Natural killer cell treated with Interleukin-12 subunit alpha and Interleukin-12 subunit beta and Interleukin-15 and Interleukin-18, amount 100 ng/mL, for 72 hours (primary cell): ENCODE measurements around the gene INPP4B. TPM values are rescaled to one million over a fixed set of nuclear protein-coding genes. Genes with fewer than 3 reads are reported as not detected.
A peak's percentile ranks its signal among the peaks of the same experiment; 100 is the strongest.

ENCODE experiments used
- ATAC-seq, 2 donors: fragments of 150-1000 bp; cut with Tn5 transposase in 1 of 2; sonication (Bioruptor Pico), chemical (Tn5 transposase) in 1 of 2; 2 replicates each; pipeline ENCODE4 v1.10.0; 2021
- DNase-seq: peaks from one replicate; pipeline ENCODE4 v3.0.0; 2022; ENCODE audit warnings: low spot score
- H3K27ac Mint-ChIP-seq, 2 donors: 1 replicate in 1 of 2; 2 replicates in 1 of 2; pipeline ENCODE4 v1.8.0; 2022; ENCODE audit warnings: mixed read lengths in 2 of 2, mild to moderate bottlenecking in 1 of 2, moderate library complexity in 1 of 2
- H3K27me3 Mint-ChIP-seq, 2 donors: 1 replicate in 1 of 2; 2 replicates in 1 of 2; pipeline ENCODE4 v1.8.0; 2022; ENCODE audit warnings: mixed read lengths in 2 of 2
- H3K36me3 Mint-ChIP-seq: one replicate; pipeline ENCODE4 v1.8.0; 2022; ENCODE audit warnings: mixed read lengths
- H3K4me1 Mint-ChIP-seq, 2 donors: 1 replicate in 1 of 2; 2 replicates in 1 of 2; pipeline ENCODE4 v1.8.0; 2022; ENCODE audit warnings: low read depth in 2 of 2, mixed read lengths in 2 of 2, mild to moderate bottlenecking in 1 of 2
- H3K4me3 Mint-ChIP-seq: one replicate; pipeline ENCODE4 v1.8.0; 2022; ENCODE audit warnings: mixed read lengths
- H3K9me3 Mint-ChIP-seq: 2 replicates; pipeline ENCODE4 v1.8.0; 2022; ENCODE audit warnings: mixed read lengths
- total RNA-seq, 2 donors: library from RNA; stranded (reverse); gene quantifications; one replicate each; pipeline ENCODE4 v1.2.3, GENCODE V29; 2022

Gene INPP4B
- total RNA-seq, 2 donors from 2014 or later, result 3.2 to 25.6 TPM

DNA sequence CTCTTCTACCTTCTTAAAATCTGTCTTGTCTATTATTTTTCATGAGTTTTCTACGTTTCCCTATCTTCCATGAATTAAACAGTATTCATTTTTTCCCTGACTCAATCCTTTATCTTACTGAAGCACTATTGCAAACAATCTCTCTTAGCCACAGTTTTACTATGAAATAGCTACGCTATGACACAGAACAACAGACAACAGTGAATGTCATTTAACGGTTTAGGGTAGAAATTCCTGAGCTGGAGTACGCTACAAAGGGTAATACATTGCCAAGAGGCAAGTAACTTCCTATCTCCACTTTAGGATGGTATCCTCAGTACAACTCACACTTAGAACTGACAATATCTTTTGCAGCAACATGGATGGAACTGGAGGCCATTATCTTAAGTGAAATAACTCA, 552.6 kb downstream of the INPP4B start:
- Mint-ChIP-seq H3K4me3 (no peak overlapping the region), H3K9me3 (peaks cover 13% of the 10 kb centered on the region), H3K27me3 (no peaks in the 10 kb centered on the region), H3K4me1 (peaks cover 4 to 9% of the 10 kb centered on the region in 2 donors), H3K27ac (no peak overlapping the region), H3K36me3 (peaks cover 6% of the 10 kb centered on the region)
- no peak for ATAC-seq
- DNase-seq, result no peak

DNA sequence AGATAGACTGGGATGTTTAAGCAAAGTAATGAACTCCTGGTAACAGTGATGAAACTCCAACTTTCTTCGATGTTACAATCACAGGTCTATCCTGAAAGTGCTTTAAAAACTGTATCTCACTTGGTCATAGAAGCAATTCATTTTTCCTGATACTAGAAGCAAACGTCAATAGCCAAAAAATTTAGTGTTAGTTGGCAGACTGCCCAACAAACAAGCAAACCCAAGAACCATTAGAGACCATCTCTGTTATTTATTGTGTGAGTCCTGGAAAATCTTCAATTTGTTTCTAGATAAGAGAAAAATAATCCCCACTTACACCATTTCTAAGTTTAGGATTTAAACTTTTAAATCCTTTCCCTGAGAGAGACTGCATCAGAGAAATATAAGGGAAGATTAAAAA, 553.9 kb downstream of the INPP4B start:
- no peak overlapping the region for H3K4me3 Mint-ChIP-seq
- H3K9me3 Mint-ChIP-seq, result peaks cover 13% of the 10 kb centered on the region
- H3K36me3 Mint-ChIP-seq, result peaks cover 6% of the 10 kb centered on the region
- ATAC-seq, result no peak
- no peak for DNase-seq
- H3K4me1 Mint-ChIP-seq, result peaks cover 4 to 9% of the 10 kb centered on the region in 2 donors
- H3K27ac Mint-ChIP-seq, result no peak overlapping the region
- H3K27me3 Mint-ChIP-seq, result no peaks in the 10 kb centered on the region

DNA sequence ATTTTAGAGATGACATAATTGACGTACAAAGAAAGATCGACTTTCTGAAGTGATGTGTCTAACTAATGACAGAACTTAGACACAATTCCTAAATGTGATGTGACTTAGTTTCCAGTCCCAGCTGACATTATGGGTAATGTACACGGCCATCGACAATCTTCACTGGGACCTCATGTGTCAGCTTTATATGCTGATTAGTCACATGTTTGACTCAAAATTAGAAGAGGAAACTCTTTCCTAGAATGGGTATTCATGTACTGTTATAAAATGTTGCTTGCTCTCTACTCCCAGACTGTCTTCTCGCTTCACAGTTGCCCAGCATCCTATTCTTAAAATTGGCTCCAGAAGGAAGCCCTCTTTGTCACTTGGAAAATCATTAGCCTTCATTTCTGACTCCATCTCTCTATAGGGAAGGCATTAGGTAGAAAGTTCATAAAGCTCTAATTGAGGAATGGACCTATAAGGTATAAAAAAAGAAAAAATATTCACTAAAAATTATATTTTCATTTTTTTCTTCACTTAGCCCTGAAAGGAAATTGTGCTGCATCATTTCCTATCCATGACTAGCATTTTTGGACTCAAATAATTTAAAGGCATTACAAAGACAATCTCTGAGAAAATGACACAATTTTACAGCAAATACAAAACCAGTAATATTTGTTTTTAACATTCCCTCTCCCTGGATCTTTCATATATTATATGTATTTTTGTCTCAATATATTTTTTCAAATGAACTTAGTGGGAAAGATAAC, 554.6 kb downstream of the INPP4B start:
- H3K36me3 Mint-ChIP-seq, result peaks cover 6% of the 10 kb centered on the region
- DNase-seq (no peak), ATAC-seq (no peak)
- H3K4me1 Mint-ChIP-seq, result peaks cover 4 to 9% of the 10 kb centered on the region in 2 donors
- H3K9me3 Mint-ChIP-seq, result peaks cover 13% of the 10 kb centered on the region
- H3K27me3 Mint-ChIP-seq, result no peaks in the 10 kb centered on the region
- no peak overlapping the region for H3K4me3 Mint-ChIP-seq
- no peak overlapping the region for H3K27ac Mint-ChIP-seq

DNA sequence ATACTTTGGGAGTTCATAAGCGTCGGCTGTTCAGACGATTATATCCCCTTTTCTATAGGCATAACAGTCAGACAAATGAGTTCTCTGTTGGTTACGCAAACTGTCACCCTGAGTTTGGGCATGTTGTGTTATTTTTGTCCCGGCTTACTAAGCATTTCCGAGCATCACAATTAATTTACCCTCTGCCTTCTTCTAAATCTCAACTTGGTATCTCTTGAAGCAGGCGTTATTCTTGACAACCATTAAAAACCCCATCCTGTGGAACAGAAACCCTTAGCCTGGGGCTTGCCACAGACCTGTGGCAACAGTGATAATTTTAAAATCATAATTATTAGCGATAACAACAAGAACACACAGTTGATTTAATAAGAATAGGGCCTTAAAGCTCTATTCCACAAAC, 558.7 kb downstream of the INPP4B start:
- DNase-seq (no peak), ATAC-seq (no peak)
- H3K27me3 Mint-ChIP-seq, result no peaks in the 10 kb centered on the region
- no peaks in the 10 kb centered on the region for H3K4me1 Mint-ChIP-seq
- no peak overlapping the region for H3K4me3 Mint-ChIP-seq
- no peak overlapping the region for H3K27ac Mint-ChIP-seq
- H3K36me3 Mint-ChIP-seq, result peaks cover 6% of the 10 kb centered on the region
- H3K9me3 Mint-ChIP-seq, result peaks cover 4% of the 10 kb centered on the region

DNA sequence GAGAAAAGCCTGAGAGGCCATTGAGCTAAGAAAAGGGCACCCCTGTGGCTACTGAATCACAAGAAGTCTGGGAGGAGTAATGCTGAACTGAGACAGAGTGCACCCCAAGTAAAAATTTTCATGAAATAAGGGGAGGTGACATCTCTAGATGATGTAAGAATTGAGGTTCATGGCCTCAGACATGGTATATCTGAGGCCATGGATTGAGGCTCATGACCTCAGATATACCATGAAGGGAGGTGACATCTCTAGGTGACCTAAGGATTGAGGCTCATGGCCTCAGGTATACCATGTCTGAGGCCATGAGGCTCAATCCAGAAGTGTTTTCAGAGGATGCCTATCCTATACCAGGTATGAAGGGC, 560.9 kb downstream of the INPP4B start:
- Mint-ChIP-seq H3K27ac (no peak overlapping the region), H3K36me3 (peaks cover 6% of the 10 kb centered on the region), H3K27me3 (no peaks in the 10 kb centered on the region), H3K4me3 (no peak overlapping the region), H3K4me1 (no peaks in the 10 kb centered on the region), H3K9me3 (no peaks in the 10 kb centered on the region)
- ATAC-seq (peak in 1 of 2 donors; percentile 41), DNase-seq (no peak)

DNA sequence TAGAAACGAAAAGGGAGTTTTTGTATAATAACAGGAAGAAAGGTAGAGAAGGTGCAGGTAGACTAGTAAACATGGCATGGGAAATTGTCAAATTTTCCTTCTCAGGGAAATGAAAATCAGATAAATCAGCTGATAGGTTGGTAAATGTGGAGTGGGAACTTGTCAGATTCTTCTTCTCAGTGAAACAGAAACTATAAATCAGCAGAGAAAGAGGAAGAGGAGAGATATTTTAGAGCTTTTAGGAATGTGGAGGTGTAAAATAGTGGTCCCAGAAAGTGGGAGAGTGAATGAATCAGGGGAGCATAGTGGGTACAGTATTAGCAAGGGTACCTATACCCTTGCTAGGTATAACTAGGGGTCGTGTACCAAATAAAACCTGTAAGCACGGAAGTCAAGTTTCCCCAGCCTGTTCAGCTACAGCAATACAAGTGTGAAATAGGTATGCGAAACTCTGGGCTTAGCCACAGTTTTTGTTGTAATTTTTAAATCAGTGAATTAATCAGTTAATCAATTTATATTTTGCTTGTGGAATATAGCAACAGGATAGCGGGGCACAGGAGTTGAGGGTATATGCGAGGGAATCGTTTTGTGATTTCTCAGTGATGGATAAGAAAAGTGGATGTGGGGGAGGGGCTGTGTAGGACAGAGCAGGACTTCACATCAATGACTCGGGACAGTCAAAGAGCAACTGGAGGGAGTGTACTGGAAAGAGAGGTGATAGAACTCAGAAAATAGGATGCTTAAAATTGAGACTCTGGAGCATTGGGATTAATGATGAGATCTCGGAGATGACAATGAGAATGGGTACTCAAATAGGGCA, 561.5 kb downstream of the INPP4B start:
- H3K27ac Mint-ChIP-seq, result no peak overlapping the region
- H3K4me1 Mint-ChIP-seq, result no peaks in the 10 kb centered on the region
- H3K9me3 Mint-ChIP-seq, result no peaks in the 10 kb centered on the region
- no peaks in the 10 kb centered on the region for H3K27me3 Mint-ChIP-seq
- DNase-seq (no peak), ATAC-seq (no peak)
- H3K36me3 Mint-ChIP-seq, result peaks cover 3% of the 10 kb centered on the region
- no peak overlapping the region for H3K4me3 Mint-ChIP-seq

DNA sequence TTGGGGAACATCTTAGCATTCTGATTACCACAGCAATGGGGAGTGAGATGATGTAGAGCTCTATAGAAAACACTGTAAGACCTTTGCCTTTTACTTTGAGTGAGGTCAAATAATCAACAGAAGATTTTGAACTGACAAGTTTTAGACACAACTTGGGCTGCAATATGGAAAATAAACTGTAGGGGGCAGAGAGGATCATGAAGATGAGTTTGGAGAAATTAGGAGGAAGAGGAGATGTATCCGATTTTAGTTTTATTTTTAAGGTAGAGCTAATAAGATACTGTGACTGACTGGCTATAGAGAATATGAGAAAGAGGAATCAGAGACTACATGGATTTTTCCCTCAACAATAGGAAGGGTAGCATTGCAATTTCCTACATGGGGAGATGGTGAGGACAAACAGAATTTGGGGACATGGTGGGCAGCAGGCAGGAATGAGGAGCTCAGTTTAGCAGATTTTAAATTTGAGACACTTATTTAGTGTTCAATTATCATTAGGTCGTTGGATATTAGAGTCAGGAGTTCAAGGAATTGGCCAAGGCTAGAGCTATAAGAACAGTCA, 563.1 kb downstream of the INPP4B start:
- no peak for DNase-seq

DNA sequence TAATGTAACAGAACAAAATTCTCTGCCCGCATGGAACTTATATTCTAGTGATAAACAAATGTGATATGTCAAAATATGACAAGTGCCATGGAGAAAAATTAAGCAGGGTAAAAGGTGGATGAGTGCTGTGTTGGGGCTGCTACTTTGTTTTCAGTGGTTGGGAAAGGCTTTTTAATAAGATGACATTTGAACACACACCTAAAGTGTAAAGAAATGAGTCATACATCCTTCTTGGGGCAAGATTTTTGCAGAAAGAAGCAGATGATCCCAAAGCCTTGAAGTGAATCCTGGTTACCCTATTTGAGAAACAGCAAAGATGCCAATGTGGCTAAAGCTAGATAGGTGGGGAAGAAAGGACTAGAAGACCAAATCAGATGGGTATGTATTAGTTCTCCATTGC, 564.1 kb downstream of the INPP4B start:
- ATAC-seq (no peak), DNase-seq (no peak)
- Mint-ChIP-seq H3K27ac (no peak overlapping the region), H3K4me1 (no peaks in the 10 kb centered on the region), H3K9me3 (no peaks in the 10 kb centered on the region), H3K4me3 (no peak overlapping the region), H3K27me3 (no peaks in the 10 kb centered on the region), H3K36me3 (no peaks in the 10 kb centered on the region)

More for the DNA sequence above, 563.1 kb downstream of the INPP4B start:
- no peak overlapping the region for H3K4me3 Mint-ChIP-seq
- no peak for ATAC-seq
- no peaks in the 10 kb centered on the region for H3K4me1 Mint-ChIP-seq
- no peaks in the 10 kb centered on the region for H3K27me3 Mint-ChIP-seq
- H3K9me3 Mint-ChIP-seq, result no peaks in the 10 kb centered on the region
- H3K36me3 Mint-ChIP-seq, result no peaks in the 10 kb centered on the region
- no peak overlapping the region for H3K27ac Mint-ChIP-seq

DNA sequence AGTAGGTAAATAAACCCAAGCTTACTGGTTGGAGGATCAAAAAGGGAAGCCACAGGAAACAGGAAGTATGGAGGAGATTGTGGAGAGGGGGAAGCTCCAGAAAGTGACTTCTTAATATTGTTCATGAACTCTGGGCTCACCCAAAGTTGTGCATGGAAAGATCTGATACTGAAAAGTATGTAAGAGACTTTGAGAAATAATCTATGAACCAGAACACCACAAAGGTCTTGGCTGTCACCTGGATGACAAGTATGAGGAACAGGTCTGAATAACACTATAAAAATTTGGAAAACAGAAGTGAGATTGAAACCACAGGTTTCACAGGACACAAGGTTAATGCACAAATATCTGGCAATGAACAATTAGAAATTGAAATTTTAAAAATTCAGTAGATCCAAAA, 567.4 kb downstream of the INPP4B start:
- ATAC-seq, result no peak
- Mint-ChIP-seq H3K4me1 (no peaks in the 10 kb centered on the region), H3K9me3 (no peaks in the 10 kb centered on the region), H3K27me3 (no peaks in the 10 kb centered on the region), H3K36me3 (no peaks in the 10 kb centered on the region), H3K4me3 (no peak overlapping the region), H3K27ac (no peak overlapping the region)
- no peak for DNase-seq

DNA sequence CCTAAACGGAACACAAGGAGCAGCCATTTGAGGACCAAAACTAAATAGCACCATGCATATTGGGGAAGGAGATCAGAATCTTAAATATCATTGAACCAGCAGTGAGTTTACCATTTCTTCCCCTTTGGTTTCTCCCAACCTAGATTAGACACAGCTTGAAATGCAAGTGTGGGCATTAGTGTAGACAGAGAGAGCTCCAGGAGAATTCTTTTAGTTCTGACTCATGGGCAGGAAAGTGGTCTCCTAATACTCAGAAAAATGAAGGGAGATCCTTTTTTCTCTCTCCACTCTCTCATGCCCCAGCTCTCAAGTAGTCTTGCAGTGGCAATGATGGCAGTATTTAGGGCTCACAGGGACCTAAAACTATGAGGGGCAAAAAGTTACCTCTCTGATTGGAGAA, 567.9 kb downstream of the INPP4B start:
- DNase-seq, result no peak
- Mint-ChIP-seq H3K4me3 (no peak overlapping the region), H3K36me3 (no peaks in the 10 kb centered on the region), H3K27ac (no peak overlapping the region), H3K9me3 (no peaks in the 10 kb centered on the region), H3K4me1 (no peaks in the 10 kb centered on the region), H3K27me3 (no peaks in the 10 kb centered on the region)
- ATAC-seq, result no peak

DNA sequence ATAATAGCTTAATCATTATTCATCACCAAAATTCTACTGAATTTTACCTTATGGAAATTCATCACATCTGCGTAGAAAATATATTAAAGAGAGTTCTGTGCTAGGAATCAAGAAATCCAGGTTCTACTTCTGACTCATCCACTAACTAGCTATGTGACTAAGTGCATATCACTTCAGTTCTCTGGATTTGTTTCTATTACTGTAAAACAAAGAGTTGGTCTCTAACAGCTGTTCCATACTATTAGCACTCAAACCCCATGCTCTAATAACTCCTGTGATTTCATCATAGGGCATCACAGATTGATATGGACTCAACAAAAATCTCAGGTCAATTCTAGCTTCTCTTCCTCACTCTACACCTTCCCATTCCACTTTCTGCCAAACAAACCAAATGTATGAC, 572.0 kb downstream of the INPP4B start:
- no peak for ATAC-seq
- H3K36me3 Mint-ChIP-seq, result no peaks in the 10 kb centered on the region
- H3K9me3 Mint-ChIP-seq, result no peaks in the 10 kb centered on the region
- no peak for DNase-seq
- no peak overlapping the region for H3K27ac Mint-ChIP-seq
- no peaks in the 10 kb centered on the region for H3K27me3 Mint-ChIP-seq
- H3K4me3 Mint-ChIP-seq, result no peak overlapping the region
- H3K4me1 Mint-ChIP-seq, result no peaks in the 10 kb centered on the region

DNA sequence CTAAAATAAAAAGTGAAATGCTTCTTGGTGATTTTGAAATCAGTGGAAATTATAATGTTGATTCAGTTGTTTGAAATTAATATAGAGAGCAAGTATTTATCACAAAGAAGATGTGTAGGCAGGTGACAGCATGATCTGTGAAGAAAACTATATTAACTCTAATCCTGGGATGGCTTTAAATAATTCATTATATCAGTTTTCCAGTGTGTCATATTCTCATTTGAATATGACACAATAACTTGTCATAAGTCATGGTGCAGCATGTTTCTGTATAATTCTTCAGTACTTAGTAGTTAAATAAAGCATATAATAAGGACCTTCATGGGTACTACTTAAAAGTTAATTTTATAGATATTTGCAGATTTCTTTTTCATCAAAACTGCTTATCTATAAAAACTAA, 573.6 kb downstream of the INPP4B start:
- H3K27ac Mint-ChIP-seq, result no peak overlapping the region
- H3K36me3 Mint-ChIP-seq, result no peaks in the 10 kb centered on the region
- no peaks in the 10 kb centered on the region for H3K27me3 Mint-ChIP-seq
- H3K9me3 Mint-ChIP-seq, result no peaks in the 10 kb centered on the region
- H3K4me1 Mint-ChIP-seq, result no peaks in the 10 kb centered on the region
- no peak for ATAC-seq
- no peak overlapping the region for H3K4me3 Mint-ChIP-seq
- no peak for DNase-seq

DNA sequence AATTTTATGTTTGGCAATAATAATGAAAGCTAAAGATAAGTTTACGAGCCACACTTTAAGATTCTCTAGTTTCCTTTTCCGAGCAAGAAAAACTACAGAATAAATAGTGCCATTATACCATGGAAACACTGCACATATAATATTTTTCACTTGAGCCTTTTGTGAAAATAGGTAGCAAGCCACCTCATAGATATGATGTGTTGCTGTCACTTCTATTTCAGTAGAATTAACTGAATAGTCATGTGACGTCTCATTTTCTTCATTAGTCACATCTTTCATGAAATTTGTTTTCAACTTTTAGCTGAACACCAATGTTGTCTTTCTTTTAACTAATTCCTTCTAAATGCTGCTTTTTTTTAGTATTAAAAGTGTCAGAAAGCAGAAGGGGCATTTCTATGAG, 574.3 kb downstream of the INPP4B start:
- ATAC-seq (no peak), DNase-seq (no peak)
- no peaks in the 10 kb centered on the region for H3K36me3 Mint-ChIP-seq
- H3K4me1 Mint-ChIP-seq, result no peaks in the 10 kb centered on the region
- H3K4me3 Mint-ChIP-seq, result no peak overlapping the region
- no peaks in the 10 kb centered on the region for H3K27me3 Mint-ChIP-seq
- no peaks in the 10 kb centered on the region for H3K9me3 Mint-ChIP-seq
- H3K27ac Mint-ChIP-seq, result no peak overlapping the region

DNA sequence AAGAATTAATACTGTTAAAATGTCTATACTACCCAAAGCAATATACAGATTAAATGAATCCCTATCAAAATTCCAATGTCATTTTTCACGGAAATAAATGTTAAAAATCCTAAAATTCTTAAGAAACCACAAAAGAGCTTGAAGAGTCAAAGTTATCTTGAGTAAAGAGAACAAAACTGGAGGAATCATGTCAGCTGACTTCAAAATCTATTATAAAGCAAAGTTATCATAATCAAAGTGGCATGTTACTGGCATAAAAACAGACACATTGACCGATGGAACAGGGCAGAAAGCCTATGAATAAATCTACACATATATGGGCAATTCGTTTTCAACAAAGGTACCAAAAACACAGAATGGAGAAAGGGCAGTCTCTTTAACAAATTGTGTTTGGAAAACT, 579.0 kb downstream of the INPP4B start:
- H3K4me3 Mint-ChIP-seq, result no peak overlapping the region
- H3K27me3 Mint-ChIP-seq, result no peaks in the 10 kb centered on the region
- H3K27ac Mint-ChIP-seq, result no peak overlapping the region
- H3K9me3 Mint-ChIP-seq, result peaks cover 5% of the 10 kb centered on the region
- peaks cover 0 to 7% of the 10 kb centered on the region in 2 donors for H3K4me1 Mint-ChIP-seq
- DNase-seq (no peak), ATAC-seq (no peak)
- H3K36me3 Mint-ChIP-seq, result no peaks in the 10 kb centered on the region
